ENCODE results near the gene KLHL40.

Gene KLHL40

GRCh38 chr3:42739401-42740158 is 54.2 kb downstream of the KLHL40 start:
- DNase-seq (ENCODE audit: low read depth, low spot score): no peak

GRCh38 chr3:42741796-42742195 is 56.5 kb downstream of the KLHL40 start:
- no peak for DNase-seq (ENCODE audit: low read depth, low spot score)
